Stimulated activated effector memory CD8-positive, alpha-beta T cell treated with anti-CD3 and anti-CD28 coated beads, Interleukin-12 subunit alpha, Interleukin-12 subunit beta, amount 100 ng/mL, for 72 hours (primary cell): Measurements from ENCODE around the gene GCAT.
A peak's percentile ranks its signal among the peaks of the same experiment; 100 is the strongest.

ENCODE experiments used
- ATAC-seq: fragments of 150-1000 bp; cut with Tn5 transposase; 2 replicates; pipeline ENCODE4 v1.10.0; 2021
- DNase-seq, 2 donors: peaks; one replicate each; pipeline ENCODE4 v3.0.0; 2021 to 2022; ENCODE audit warnings: low spot score in 2 of 2
- H3K27ac Mint-ChIP-seq: one replicate; pipeline ENCODE4 v1.8.0; 2022; ENCODE audit warnings: mild to moderate bottlenecking, mixed read lengths
- H3K36me3 Mint-ChIP-seq: one replicate; pipeline ENCODE4 v1.8.0; 2022; ENCODE audit warnings: mild to moderate bottlenecking, mixed read lengths
- H3K4me1 Mint-ChIP-seq: one replicate; pipeline ENCODE4 v1.8.0; 2022; ENCODE audit warnings: mixed read lengths
- H3K4me3 Mint-ChIP-seq: one replicate; pipeline ENCODE4 v1.8.0; 2022; ENCODE audit warnings: mild to moderate bottlenecking, mixed read lengths
- H3K9me3 Mint-ChIP-seq: one replicate; pipeline ENCODE4 v1.8.0; 2022; ENCODE audit warnings: mixed read lengths

GCAT gene

DNA sequence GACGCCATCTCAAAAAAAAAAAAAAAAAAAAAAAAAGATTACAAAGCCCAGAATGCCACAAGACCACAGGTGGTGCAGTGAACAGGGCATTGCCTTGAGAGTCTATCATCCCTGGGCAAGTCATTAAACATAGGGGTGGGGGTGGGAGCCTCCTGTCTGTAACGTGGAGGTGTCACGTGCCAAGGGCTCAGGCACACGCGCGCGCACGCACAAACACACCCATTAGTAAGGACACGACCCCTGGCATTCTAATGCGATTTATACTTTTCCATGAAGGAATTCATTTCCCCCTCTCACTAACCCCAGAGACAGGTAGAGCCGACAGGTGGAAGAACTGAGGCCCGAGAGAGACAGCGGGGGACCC, 5.8 kb upstream of the GCAT start:
- peak overlapping the region; percentile 64 for H3K4me3 Mint-ChIP-seq
- ATAC-seq = no peak
- no peaks in the 10 kb centered on the region for H3K9me3 Mint-ChIP-seq

DNA sequence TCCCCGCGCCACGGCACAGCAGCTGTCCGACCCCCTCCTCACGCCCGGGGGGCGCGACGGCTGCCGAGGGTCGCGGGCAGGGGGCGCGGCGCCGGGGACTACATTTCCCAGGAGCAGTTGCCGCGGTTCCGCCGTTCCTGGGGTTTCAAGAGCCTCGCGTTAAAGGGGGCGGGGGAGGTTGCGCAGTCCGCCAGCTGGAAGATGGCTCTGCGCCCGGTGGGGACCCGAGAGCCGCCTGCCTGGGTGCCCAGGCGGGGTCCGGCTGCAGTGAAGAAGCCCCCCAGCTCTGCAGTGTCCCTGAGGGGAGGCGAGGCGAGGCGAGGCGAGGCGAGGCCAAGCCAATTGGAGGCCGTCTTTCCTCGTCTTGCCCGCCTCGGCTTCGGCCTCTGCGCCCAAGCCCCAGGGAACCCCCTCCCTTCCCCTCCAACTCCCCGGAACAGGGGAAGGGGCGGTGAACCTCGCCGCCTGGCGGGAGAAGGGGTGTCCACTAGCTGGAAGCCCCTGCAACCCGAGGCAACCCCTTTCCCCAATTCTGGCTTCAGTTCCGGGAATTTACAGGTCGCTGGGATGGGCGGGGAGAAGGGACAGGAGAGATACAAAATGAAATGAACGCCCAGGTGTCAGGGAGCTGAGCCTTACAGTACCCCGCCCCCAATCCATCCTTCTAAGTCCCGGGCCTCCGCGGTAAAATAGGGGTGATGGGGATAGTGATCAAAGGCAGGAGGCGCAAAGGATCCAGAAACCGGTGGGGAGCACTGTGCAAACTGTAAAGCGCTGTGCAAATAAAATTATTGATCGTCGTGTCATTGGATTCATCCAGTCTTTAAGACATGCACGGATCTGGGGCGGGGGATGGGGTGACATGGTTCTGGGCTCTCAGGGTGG, 5.2 kb upstream of the GCAT start:
- H3K9me3 Mint-ChIP-seq = no peaks in the 10 kb centered on the region
- H3K4me1 Mint-ChIP-seq = peaks cover 31% of the 10 kb centered on the region
- no peaks in the 10 kb centered on the region for H3K36me3 Mint-ChIP-seq
- H3K4me3 Mint-ChIP-seq = peak overlapping the region; percentile 64
- DNase-seq (no peak), ATAC-seq (peak; percentile 20)
- no peak overlapping the region for H3K27ac Mint-ChIP-seq

More for the DNA sequence above, 5.8 kb upstream of the GCAT start:
- no peak for DNase-seq
- Mint-ChIP-seq H3K27ac (no peak overlapping the region), H3K36me3 (no peaks in the 10 kb centered on the region), H3K4me1 (peaks cover 31% of the 10 kb centered on the region)

DNA sequence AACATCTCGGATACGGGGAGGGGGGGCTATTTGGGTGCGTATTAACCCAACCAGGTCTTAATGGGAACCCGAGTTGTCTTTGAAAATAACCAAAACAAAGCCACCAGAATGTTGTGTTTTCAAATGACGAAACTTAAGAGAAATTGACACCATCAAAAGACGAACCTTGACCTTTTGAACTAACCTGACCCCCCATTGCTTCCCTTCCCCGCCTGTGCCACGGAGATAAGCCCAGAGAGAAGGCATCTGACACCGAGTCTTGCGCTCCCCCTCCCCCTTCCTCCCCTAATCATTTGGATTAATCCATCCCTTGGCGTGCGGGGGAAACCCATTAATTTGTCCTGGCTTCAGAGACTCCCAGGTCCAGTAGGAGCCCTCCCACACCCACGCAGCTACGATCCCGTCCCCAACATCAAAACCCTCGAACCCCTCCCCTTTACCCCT, 4.5 kb upstream of the GCAT start:
- no peaks in the 10 kb centered on the region for H3K36me3 Mint-ChIP-seq
- H3K9me3 Mint-ChIP-seq = no peaks in the 10 kb centered on the region
- peaks cover 35% of the 10 kb centered on the region for H3K4me1 Mint-ChIP-seq
- no peak for DNase-seq
- no peak overlapping the region for H3K27ac Mint-ChIP-seq
- ATAC-seq = no peak
- H3K4me3 Mint-ChIP-seq = peak overlapping the region; percentile 64

DNA sequence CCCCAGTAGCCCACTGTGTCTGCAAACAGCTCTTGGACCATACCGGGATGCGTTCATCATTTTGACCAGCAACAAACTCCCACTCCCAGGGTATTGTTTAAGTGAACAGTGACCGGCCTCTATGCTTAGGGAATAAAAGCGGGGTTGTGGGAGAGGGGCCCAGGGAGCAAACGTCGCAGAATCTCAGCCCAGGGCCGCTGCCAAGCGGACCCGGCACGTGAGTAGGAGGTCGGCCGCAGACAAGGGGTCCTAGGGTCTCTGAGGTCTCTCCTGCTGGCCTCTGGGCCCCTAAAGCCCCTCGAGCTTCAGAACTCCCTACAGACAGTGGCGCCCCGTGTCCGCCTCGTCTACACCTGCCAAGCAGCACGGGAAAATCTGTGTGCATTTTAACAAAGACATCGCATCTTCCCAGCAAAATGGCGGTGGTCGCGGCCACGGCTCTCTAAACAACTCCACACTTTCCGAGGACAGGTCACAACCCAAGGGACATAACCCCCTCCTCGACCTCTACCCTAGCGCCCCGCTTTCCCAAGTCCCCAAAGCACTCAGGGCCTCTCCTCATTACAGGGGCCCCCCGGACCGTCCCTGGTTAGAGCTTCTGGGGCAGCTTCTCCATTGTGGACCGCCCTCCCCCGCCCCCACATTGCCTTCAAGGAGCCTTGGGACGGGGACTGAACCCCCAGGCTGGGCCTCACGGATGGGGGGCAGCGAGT, 3.9 kb upstream of the GCAT start:
- no peak for ATAC-seq
- H3K27ac Mint-ChIP-seq = peak overlapping the region; percentile 83
- peaks cover 39% of the 10 kb centered on the region for H3K4me1 Mint-ChIP-seq
- DNase-seq = no peak
- H3K36me3 Mint-ChIP-seq = no peaks in the 10 kb centered on the region
- H3K9me3 Mint-ChIP-seq = no peaks in the 10 kb centered on the region
- H3K4me3 Mint-ChIP-seq = peak overlapping the region; percentile 72

DNA sequence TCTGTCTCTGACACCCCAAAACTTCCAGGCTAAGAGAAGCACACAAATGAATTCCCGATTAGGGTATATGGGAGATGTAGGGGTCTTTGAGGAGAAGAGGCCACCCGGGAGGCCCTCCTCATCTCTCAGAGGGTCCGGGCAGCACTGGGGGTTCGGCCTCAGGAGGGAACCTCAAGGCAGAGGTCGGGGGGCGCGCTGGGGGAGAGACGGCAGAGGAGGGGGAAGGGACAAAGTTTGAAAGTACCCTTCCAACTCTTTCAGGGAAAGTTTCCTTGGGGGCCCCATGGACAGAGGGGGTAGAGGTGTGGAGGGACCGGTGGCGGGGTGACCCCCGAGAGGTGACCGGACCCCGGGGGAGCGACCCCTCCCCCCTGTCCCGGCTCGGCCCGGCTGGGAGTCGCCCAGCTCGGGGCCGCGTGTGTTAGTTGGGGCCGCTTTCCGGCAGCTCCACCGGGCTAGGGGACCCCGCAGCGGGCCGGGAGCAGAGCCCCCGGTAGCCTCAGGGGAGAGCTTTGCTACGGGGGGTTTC, 3.3 kb upstream of the GCAT start:
- H3K9me3 Mint-ChIP-seq = no peaks in the 10 kb centered on the region
- ATAC-seq (no peak), DNase-seq (no peak)
- peak overlapping the region; percentile 72 for H3K4me3 Mint-ChIP-seq
- H3K4me1 Mint-ChIP-seq = peaks cover 39% of the 10 kb centered on the region
- no peaks in the 10 kb centered on the region for H3K36me3 Mint-ChIP-seq
- peak overlapping the region; percentile 83 for H3K27ac Mint-ChIP-seq

DNA sequence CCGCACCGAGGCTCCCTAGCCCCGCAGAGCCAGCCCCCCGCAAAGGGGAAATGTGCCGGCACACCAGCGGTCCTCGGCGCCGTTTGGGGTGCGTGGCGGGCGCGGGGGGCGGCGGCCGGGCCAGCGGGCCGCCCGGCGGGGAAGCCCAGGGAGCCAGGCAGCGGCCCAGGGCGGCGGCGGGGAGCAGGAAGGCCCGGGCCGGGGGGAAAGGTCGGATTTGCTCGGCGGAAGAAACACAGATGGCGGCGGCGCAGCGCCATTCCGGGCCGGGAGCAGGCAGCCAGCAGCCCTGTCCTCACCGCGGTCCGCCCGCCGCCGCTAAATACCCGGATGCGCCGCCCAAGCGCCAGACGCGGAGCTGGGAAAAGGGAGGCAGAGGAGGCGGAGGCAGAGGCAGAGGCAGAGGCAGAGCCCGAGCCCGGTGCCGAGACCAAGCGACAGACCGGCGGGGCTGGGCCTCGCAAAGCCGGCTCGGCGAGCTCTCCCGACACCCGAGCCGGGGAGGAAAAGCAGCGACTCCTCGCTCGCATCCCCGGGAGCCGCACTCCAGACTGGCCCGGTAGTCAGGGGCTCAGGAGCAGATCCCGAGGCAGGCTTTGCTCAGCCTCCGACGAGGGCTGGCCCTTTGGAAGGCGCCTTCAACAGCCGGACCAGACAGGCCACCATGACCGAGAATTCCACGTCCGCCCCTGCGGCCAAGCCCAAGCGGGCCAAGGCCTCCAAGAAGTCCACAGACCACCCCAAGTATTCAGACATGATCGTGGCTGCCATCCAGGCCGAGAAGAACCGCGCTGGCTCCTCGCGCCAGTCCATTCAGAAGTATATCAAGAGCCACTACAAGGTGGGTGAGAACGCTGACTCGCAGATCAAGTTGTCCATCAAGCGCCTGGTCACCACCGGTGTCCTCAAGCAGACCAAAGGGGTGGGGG, 2.6 kb upstream of the GCAT start:
- ATAC-seq (peak; percentile 47), DNase-seq (peak; percentile 63 to 80)
- no peaks in the 10 kb centered on the region for H3K9me3 Mint-ChIP-seq
- no peaks in the 10 kb centered on the region for H3K36me3 Mint-ChIP-seq
- peak overlapping the region; percentile 83 for H3K27ac Mint-ChIP-seq
- peak overlapping the region; percentile 72 for H3K4me3 Mint-ChIP-seq
- peaks cover 39% of the 10 kb centered on the region for H3K4me1 Mint-ChIP-seq

DNA sequence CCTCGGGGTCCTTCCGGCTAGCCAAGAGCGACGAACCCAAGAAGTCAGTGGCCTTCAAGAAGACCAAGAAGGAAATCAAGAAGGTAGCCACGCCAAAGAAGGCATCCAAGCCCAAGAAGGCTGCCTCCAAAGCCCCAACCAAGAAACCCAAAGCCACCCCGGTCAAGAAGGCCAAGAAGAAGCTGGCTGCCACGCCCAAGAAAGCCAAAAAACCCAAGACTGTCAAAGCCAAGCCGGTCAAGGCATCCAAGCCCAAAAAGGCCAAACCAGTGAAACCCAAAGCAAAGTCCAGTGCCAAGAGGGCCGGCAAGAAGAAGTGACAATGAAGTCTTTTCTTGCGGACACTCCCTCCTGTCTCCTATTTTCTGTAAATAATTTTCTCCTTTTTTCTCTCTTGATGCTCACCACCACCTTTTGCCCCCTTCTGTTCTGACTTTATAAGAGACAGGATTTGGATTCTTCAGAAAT, 1.9 kb upstream of the GCAT start:
- Mint-ChIP-seq H3K36me3 (no peaks in the 10 kb centered on the region), H3K9me3 (no peaks in the 10 kb centered on the region), H3K27ac (no peak overlapping the region), H3K4me3 (peak overlapping the region; percentile 72), H3K4me1 (peaks cover 39% of the 10 kb centered on the region)
- DNase-seq = no peak
- no peak for ATAC-seq

DNA sequence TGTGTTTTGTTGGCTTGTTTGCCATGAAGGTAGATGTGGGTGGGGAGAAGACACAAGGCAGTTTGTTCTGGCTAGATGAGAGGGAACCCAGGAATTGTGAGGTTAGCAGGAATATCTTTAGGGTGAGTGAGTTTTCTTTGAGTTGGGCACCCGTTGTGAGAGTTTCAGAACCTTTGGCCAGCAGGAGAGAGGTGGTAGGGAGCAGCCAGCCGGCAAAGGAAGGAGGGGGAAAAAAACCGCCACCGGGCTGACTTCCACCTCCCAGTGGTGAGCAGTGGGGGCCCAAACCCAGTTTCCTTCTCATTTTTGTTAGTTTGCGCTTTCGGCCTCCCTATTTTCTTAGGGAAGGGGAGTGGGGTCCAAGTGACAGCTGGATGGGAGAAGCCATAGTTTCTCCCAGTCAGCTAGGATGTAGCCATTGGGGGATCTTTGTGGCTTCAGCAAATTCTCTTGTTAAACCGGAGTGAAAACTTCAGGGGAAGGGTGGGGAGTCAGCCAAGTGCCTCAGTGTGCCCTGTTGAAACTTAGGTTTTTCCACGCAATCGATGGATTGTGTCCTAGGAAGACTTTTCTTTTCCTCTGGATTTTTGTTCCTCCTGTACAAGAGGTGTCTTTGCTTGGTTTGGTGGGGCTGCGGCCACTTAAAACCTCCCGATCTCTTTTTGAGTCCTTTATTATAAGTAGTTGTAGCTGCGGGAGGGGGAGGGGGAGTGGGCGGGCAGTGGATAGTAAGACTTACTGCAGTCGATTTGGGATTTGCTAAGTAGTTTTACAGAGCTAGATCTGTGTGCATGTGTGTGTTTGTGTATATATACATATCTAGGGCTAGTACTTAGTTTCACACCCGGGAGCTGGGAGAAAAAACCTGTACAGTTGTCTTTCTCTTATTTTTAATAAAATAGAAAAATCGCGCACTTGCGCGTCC, 1.1 kb upstream of the GCAT start:
- no peak overlapping the region for H3K27ac Mint-ChIP-seq
- DNase-seq (no peak), ATAC-seq (no peak)
- peaks cover 39% of the 10 kb centered on the region for H3K4me1 Mint-ChIP-seq
- peak overlapping the region; percentile 72 for H3K4me3 Mint-ChIP-seq
- no peaks in the 10 kb centered on the region for H3K9me3 Mint-ChIP-seq
- no peaks in the 10 kb centered on the region for H3K36me3 Mint-ChIP-seq

DNA sequence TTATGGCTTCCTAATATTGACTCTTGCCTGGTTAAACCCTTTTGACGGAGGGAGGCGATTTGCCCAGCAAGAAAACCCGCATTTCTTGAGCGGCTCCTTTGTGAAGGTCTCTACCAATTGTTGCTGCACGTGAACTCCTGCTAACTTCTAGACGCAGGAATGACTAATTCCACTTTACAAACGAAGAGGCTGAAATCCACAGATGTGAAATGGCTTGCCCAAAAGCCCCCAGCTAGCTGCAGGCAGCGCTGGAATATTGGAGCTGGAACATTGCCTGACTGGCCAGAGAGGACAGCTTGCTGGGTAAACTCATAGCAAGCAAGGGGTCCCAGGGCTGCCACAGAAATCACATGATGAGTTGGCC, 542 bp downstream of the GCAT start:
- no peak for DNase-seq
- H3K4me3 Mint-ChIP-seq = peak overlapping the region; percentile 71
- H3K9me3 Mint-ChIP-seq = no peaks in the 10 kb centered on the region
- peaks cover 31% of the 10 kb centered on the region for H3K4me1 Mint-ChIP-seq
- ATAC-seq = peak; percentile 3
- no peaks in the 10 kb centered on the region for H3K36me3 Mint-ChIP-seq
- H3K27ac Mint-ChIP-seq = no peak overlapping the region

DNA sequence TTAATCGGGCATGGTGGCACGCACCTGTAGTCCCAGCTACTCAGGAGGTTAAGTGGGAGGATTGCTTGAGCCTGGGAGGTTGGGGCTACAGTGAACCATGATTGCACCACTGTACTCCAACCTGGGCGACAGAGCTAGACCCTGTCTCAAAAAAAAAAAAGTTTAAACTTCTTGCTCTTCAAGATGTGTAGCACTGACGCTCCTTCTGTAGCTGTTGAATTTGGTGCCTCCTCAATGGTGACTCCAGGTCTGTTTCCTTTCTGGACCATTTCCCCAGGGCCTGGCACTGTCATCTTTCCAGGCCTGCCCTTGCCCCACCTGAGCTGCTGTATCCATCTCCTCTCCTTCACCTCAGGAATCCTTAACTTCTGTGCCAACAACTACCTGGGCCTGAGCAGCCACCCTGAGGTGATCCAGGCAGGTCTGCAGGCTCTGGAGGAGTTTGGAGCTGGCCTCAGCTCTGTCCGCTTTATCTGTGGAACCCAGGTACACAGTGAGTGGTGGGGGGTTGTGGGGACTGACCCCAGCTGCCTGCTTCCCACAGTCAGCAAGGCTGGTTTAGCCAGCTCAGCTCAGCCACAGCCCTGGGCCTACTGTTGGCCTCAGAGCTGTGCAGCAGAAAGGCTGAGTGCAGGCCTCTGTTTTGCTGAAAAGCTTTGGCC, 2.1 kb downstream of the GCAT start:
- Mint-ChIP-seq H3K4me1 (peaks cover 23% of the 10 kb centered on the region), H3K27ac (no peak overlapping the region), H3K9me3 (no peaks in the 10 kb centered on the region), H3K4me3 (no peak overlapping the region), H3K36me3 (no peaks in the 10 kb centered on the region)
- no peak for DNase-seq
- no peak for ATAC-seq

DNA sequence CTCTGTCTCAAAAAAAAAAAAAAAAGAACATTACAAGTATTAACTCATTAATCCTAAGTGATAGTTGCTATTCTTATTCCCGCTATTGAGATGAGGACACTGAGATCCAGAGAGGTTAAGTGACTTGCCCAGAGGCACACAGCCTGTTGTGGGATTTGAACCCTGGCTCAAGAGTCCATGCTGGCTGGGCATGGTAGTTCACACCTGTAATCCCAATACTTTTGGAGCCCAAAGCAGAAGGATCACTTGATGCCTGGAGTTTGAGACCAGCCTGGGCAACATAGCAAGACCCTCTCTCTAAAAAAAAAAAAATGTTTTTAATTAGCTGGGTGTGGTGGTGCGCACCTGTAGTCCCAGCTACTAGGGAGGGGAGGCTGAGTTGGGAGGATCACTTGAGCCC, 4.1 kb downstream of the GCAT start:
- Mint-ChIP-seq H3K36me3 (peaks cover 6% of the 10 kb centered on the region), H3K4me1 (peaks cover 8% of the 10 kb centered on the region), H3K27ac (no peak overlapping the region), H3K4me3 (no peak overlapping the region), H3K9me3 (no peaks in the 10 kb centered on the region)
- no peak for ATAC-seq
- no peak for DNase-seq

DNA sequence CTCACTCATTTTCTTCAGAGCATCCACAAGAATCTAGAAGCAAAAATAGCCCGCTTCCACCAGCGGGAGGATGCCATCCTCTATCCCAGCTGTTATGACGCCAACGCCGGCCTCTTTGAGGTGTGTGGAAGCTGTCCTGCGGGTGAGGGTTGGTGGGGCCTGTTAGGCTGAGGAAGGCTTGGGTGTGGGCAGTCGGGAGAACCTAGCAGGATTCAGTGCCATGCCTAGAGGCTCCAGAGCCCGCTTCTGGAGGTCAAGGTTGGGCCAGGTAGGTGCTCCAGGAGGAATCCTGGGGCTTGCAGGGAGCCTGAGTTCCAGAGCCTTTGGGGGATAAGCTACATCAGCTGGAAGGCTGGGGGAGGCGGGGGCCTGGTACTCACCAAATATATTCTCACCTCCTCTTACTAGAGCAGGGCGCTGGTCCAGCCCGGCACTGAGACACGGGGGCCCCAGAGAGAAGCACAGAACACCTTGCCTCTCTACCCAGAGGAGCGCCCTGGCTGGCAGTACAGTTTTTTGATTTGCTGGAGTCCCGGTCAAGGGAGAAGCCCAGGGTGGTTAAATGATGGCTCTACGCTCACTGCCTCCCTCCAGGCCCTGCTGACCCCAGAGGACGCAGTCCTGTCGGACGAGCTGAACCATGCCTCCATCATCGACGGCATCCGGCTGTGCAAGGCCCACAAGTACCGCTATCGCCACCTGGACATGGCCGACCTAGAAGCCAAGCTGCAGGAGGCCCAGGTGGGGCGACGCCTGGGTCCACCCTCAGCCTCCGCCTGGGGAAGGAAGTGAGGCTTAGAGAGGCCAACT, 5.3 kb downstream of the GCAT start:
- no peak overlapping the region for H3K27ac Mint-ChIP-seq
- peaks cover 6% of the 10 kb centered on the region for H3K36me3 Mint-ChIP-seq

DNA sequence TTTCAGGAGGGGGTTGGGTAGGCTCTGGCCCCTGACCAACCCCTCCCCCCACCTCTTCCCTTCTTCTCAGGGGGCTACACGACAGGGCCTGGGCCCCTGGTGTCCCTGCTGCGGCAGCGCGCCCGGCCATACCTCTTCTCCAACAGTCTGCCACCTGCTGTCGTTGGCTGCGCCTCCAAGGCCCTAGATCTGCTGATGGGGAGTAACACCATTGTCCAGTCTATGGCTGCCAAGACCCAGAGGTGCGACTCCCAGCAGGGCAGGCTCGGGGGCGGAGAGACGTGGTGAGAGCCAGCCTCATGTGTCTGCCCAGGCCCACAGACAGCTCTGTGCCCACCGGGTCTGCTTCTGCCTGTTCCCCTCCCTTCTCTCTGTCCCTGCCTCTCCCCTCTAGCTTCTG, 7.9 kb downstream of the GCAT start:
- DNase-seq (no peak), ATAC-seq (no peak)
- Mint-ChIP-seq H3K36me3 (peaks cover 6% of the 10 kb centered on the region), H3K9me3 (no peaks in the 10 kb centered on the region), H3K4me1 (peaks cover 8% of the 10 kb centered on the region), H3K4me3 (no peak overlapping the region), H3K27ac (no peak overlapping the region)

More for the DNA sequence above, 5.3 kb downstream of the GCAT start:
- Mint-ChIP-seq H3K4me1 (peaks cover 6% of the 10 kb centered on the region), H3K9me3 (no peaks in the 10 kb centered on the region), H3K4me3 (no peak overlapping the region)
- DNase-seq = no peak
- ATAC-seq = no peak
